GM23338 (cell line): Measurements from ENCODE around the gene COL26A1. TPM values are rescaled to one million over a fixed set of nuclear protein-coding genes. Genes with fewer than 3 reads are reported as not detected.
"Not testable (repeated sequence)": the region's sequence is repeated elsewhere in the genome, so short reads cannot be mapped to it uniquely, and the experiment has no call there.

Source experiments
- ATAC-seq: fragments of 200-7000 bp; cut with Tn5 transposase; 3 replicates; pipeline ENCODE4 v1.9.1; 2020
- DNase-seq: peaks from one replicate; pipeline ENCODE4 v3.0.0-alpha.2; 2015; ENCODE audit warnings: low spot score
- H2AFZ ChIP-seq: fragments of 200-600 bp; sonication (generic); 2 replicates; pipeline ENCODE4 v1.8.0; 2016; ENCODE audit warnings: antibody characterized with exemption, mild to moderate bottlenecking, moderate library complexity
- H3F3A ChIP-seq: fragments of 200-600 bp; sonication (generic); replicated peaks from 2 replicates; pipeline ENCODE4 v1.8.0; 2017; ENCODE audit warnings: antibody characterized with exemption, mixed run types, low read depth
- H3K27ac ChIP-seq: fragments of 200-600 bp; sonication (generic); 2 replicates; pipeline ENCODE4 v1.6.1; 2016; ENCODE audit warnings: low read depth
- H3K27me3 ChIP-seq: fragments of 200-600 bp; sonication (generic); 2 replicates; pipeline ENCODE4 v1.8.0; 2016; ENCODE audit warnings: mild to moderate bottlenecking, mixed run types, moderate library complexity; ENCODE audit not compliant: insufficient read depth
- H3K36me3 ChIP-seq: fragments of 200-600 bp; sonication (generic); 2 replicates; pipeline ENCODE4 v1.8.0; 2016; ENCODE audit warnings: mild to moderate bottlenecking; ENCODE audit not compliant: insufficient read depth
- H3K4me1 ChIP-seq: fragments of 200-600 bp; sonication (generic); 2 replicates; pipeline ENCODE4 v1.8.0; 2016; ENCODE audit warnings: mild to moderate bottlenecking, moderate library complexity; ENCODE audit not compliant: insufficient read depth
- H3K4me2 ChIP-seq: fragments of 200-600 bp; sonication (generic); 2 replicates; pipeline ENCODE4 v1.7.1; 2017; ENCODE audit warnings: mixed run types
- H3K4me3 ChIP-seq: fragments of 200-600 bp; sonication (generic); 2 replicates; pipeline ENCODE4 v1.6.1; 2016; ENCODE audit warnings: mixed run types
- H3K79me2 ChIP-seq: fragments of 200-600 bp; sonication (generic); replicated peaks from 2 replicates; pipeline ENCODE4 v1.8.0; 2017; ENCODE audit warnings: mild to moderate bottlenecking; ENCODE audit not compliant: insufficient read depth
- H3K9me2 ChIP-seq: fragments of 200-600 bp; sonication (generic); 2 replicates; pipeline ENCODE4 v1.8.0; 2017; ENCODE audit not compliant: insufficient read depth
- H4K20me1 ChIP-seq: fragments of 200-600 bp; sonication (generic); replicated peaks from 2 replicates; pipeline ENCODE4 v1.8.0; 2017; ENCODE audit warnings: mild to moderate bottlenecking; ENCODE audit not compliant: insufficient read depth
- H3K27ac Mint-ChIP-seq: 2 replicates; pipeline ENCODE4 v1.8.0; 2020; ENCODE audit warnings: inconsistent platforms, mild to moderate bottlenecking, moderate library complexity, mixed read lengths
- H3K27me3 Mint-ChIP-seq: 3 replicates; pipeline ENCODE4 v1.8.0; 2022; ENCODE audit warnings: low read depth, mild to moderate bottlenecking, moderate library complexity, mixed read lengths, inconsistent platforms; ENCODE audit not compliant: insufficient read depth, poor library complexity
- H3K36me3 Mint-ChIP-seq: 3 replicates; pipeline ENCODE4 v1.8.0; 2021; ENCODE audit warnings: low read depth, mild to moderate bottlenecking, inconsistent platforms, moderate library complexity, mixed read lengths
- H3K4me1 Mint-ChIP-seq: 3 replicates; pipeline ENCODE4 v1.8.0; 2020; ENCODE audit warnings: mild to moderate bottlenecking, inconsistent platforms, mixed read lengths
- H3K4me3 Mint-ChIP-seq: 3 replicates; pipeline ENCODE4 v1.8.0; 2021; ENCODE audit warnings: moderate library complexity, mild to moderate bottlenecking, inconsistent platforms, mixed read lengths
- H3K9me3 Mint-ChIP-seq: 3 replicates; pipeline ENCODE4 v1.8.0; 2020; ENCODE audit warnings: moderate library complexity, mild to moderate bottlenecking, inconsistent platforms, mixed read lengths
- CREB1 ChIP-seq: fragments of 250-450 bp; sonication (Bioruptor Pico); IDR thresholded peaks from 2 replicates; pipeline ENCODE4 v1.5.0; 2020; ENCODE audit warnings: low read depth, mild to moderate bottlenecking, moderate library complexity
- EZH2phosphoT487 ChIP-seq: fragments of 200-600 bp; sonication (generic); IDR thresholded peaks from one replicate; pipeline ENCODE4 v1.8.1; 2018; ENCODE audit warnings: antibody characterized with exemption; ENCODE audit not compliant: unreplicated experiment
- JUNB ChIP-seq: IDR thresholded peaks from one replicate; pipeline ENCODE4 v1.6.1; 2016; ENCODE audit warnings: antibody characterized with exemption; ENCODE audit not compliant: unreplicated experiment
- POLR2AphosphoS5 ChIP-seq: IDR thresholded peaks from 2 replicates; pipeline ENCODE4 v1.6.1; 2016; ENCODE audit warnings: antibody characterized with exemption, low read depth
- ZNF114 ChIP-seq: fragments of 250-450 bp; sonication (Bioruptor Pico); IDR thresholded peaks from 2 replicates; pipeline ENCODE4 v1.5.0; 2020; ENCODE audit warnings: mild to moderate bottlenecking, moderate library complexity
- ZNF331 ChIP-seq: fragments of 250-450 bp; sonication (Bioruptor Pico); IDR thresholded peaks from 2 replicates; pipeline ENCODE4 v1.5.0; 2020; ENCODE audit warnings: low read depth, mild to moderate bottlenecking, moderate library complexity
- polyA plus RNA-seq: library from polyadenylated mRNA; unstranded; fragments of >200 nt; fragmentation: Nextera tagmentation; extraction: Ambion mirVana; gene quantifications from 2 replicates; pipeline ENCODE4 v1.2.1, GENCODE V29; 2016
- total RNA-seq: library from RNA; depleted of rRNA; stranded (reverse); fragments of >200 nt; shearing (Covaris generic); gene quantifications from 2 replicates; pipeline ENCODE4 v1.2.3, GENCODE V29; 2014
- TF ChIP-seq, protein P1 (sequence below), 2 experiments: fragments of 200-600 bp in 1 of 2; sonication (generic) in 1 of 2; conservative IDR thresholded peaks; 2 replicates each; pipeline versions ENCODE4 v1.5.1 to v1.6.1; 2016 to 2017; ENCODE audit warnings: antibody characterized with exemption in 2 of 2, low read depth in 2 of 2, mild to moderate bottlenecking in 2 of 2, moderate library complexity in 1 of 2
- TF ChIP-seq, protein P2 (sequence below): IDR thresholded peaks from one replicate; pipeline ENCODE4 v1.6.1; 2018; ENCODE audit warnings: antibody characterized with exemption; ENCODE audit not compliant: unreplicated experiment

The COL26A1 gene
- total and polyA plus RNA-seq, 2 experiments from 2014 or later, result 17.8 to 55.0 TPM

DNA sequence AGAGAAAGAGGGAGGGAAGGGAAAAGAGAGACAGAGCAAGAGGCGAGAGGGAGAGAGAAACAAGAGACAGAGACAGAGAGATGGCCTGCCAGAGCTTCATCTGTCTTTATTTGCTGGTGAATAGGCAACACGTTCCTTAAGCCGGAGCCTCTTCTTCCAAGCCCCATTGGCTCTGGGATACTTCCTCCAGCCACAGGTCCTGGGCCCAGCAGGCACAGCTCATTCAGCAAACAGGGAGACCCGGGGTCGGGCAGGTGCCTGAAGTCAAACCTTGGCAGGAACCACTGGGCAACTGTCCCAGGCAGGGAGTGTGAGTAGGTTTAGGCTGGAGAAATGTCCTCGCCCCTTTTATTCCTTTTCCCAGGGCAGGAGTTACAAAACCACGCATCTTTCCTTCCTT, 198.2 kb downstream of the COL26A1 start (continued):
- TF ChIP-seq ZNF331 (CRISPR knock-in tag), result no peak
- TF ChIP-seq POLR2AphosphoS5, result no peak
- no peak for TF ChIP-seq ZNF114 (CRISPR knock-in tag)

DNA sequence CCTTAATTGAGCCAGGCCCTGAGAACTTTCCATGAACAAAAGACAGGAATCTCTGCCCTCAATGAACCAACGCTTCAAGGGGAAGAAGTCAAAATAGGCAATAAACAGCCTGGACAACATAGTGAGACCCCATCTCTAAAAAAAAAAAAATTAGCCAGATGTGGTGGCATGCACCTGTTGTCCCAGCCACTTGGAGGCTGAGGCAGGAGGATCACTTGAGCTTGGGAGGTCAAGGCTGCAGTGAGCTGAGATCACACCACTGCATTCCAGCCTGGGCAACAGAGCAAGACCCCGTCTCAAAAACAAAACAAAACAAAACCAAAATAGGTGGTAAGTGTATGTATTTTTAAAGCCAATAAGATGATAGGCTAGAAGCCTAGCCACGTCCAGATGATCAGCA, 198.6 kb downstream of the COL26A1 start:
- H3K36me3 Mint-ChIP-seq, H3K4me3 ChIP-seq, H3K36me3 ChIP-seq, ATAC-seq, H3F3A ChIP-seq, DNase-seq, H3K4me3 Mint-ChIP-seq, H3K4me2 ChIP-seq, H3K27ac ChIP-seq, H3K4me1 ChIP-seq, H2AFZ ChIP-seq, H3K9me2 ChIP-seq, H3K27me3 ChIP-seq, H3K79me2 ChIP-seq, H4K20me1 ChIP-seq, H3K9me3 Mint-ChIP-seq, H3K27ac Mint-ChIP-seq: not testable (repeated sequence)
- H3K4me1 Mint-ChIP-seq, result peaks cover 29% of the 10 kb centered on the region
- peaks cover 24% of the 10 kb centered on the region for H3K27me3 Mint-ChIP-seq

DNA sequence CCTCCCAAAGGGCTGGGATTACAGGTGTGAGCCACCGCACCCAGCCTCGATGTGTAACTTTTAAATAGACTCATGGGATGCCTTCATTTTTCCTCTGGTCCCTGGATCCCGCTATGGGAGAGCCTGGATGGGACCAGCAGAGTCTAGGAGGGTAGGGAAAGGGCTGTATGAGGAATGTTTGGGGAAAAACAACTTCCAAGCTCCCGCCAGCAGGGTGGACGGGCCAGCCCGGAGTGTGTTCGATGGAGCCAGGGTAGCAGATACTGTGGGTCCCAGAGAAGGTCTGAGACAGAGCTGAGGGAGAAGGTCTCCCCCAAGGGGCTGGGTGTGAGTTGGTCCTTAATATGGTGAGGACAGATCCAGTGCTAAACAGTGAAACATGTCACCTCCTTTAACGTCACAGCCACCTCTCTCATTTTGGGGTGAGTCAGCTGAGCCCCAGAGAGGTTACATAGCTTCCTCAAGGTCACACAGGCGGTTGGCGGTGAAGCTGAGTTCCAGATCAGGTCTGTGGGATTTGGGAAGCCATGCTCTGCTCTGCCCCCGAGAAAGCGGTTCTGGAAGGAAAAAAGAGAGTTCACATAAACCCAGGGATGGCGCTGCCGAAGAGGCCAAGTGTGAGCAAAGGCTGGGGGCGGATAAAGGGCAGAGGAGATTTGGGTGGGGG, 200.0 kb downstream of the COL26A1 start:
- Histone ChIP-seq H3K27ac (no peak overlapping the region), H3K36me3 (no peaks in the 10 kb centered on the region), H3K9me2 (no peaks in the 10 kb centered on the region), H3K79me2 (no peaks in the 10 kb centered on the region), H4K20me1 (no peaks in the 10 kb centered on the region; the same call in 1 of the 2 replicates), H3K27me3 (no peaks in the 10 kb centered on the region), H3K4me3 (no peak overlapping the region), H3F3A (peaks cover 6% of the 10 kb centered on the region; the same call in 1 of the 2 replicates), H3K4me1 (peaks cover 7% of the 10 kb centered on the region; the same call in 1 of the 2 replicates), H3K4me2 (no peak overlapping the region), H2AFZ (no peak overlapping the region)
- H3K4me3 Mint-ChIP-seq, result no peak overlapping the region
- DNase-seq (peak; percentile 45), ATAC-seq (peak; percentile 41)
- TF ChIP-seq, protein P1, sequence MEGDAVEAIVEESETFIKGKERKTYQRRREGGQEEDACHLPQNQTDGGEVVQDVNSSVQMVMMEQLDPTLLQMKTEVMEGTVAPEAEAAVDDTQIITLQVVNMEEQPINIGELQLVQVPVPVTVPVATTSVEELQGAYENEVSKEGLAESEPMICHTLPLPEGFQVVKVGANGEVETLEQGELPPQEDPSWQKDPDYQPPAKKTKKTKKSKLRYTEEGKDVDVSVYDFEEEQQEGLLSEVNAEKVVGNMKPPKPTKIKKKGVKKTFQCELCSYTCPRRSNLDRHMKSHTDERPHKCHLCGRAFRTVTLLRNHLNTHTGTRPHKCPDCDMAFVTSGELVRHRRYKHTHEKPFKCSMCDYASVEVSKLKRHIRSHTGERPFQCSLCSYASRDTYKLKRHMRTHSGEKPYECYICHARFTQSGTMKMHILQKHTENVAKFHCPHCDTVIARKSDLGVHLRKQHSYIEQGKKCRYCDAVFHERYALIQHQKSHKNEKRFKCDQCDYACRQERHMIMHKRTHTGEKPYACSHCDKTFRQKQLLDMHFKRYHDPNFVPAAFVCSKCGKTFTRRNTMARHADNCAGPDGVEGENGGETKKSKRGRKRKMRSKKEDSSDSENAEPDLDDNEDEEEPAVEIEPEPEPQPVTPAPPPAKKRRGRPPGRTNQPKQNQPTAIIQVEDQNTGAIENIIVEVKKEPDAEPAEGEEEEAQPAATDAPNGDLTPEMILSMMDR (conservative IDR thresholded peaks at IDR 0.05; ENCODE audit: low read depth in 2 of 2), result 0 out of 4 replicates have a peak, but pooled peaks of 1 of the 2 experiments have one; percentile 4
- TF ChIP-seq, protein P2, sequence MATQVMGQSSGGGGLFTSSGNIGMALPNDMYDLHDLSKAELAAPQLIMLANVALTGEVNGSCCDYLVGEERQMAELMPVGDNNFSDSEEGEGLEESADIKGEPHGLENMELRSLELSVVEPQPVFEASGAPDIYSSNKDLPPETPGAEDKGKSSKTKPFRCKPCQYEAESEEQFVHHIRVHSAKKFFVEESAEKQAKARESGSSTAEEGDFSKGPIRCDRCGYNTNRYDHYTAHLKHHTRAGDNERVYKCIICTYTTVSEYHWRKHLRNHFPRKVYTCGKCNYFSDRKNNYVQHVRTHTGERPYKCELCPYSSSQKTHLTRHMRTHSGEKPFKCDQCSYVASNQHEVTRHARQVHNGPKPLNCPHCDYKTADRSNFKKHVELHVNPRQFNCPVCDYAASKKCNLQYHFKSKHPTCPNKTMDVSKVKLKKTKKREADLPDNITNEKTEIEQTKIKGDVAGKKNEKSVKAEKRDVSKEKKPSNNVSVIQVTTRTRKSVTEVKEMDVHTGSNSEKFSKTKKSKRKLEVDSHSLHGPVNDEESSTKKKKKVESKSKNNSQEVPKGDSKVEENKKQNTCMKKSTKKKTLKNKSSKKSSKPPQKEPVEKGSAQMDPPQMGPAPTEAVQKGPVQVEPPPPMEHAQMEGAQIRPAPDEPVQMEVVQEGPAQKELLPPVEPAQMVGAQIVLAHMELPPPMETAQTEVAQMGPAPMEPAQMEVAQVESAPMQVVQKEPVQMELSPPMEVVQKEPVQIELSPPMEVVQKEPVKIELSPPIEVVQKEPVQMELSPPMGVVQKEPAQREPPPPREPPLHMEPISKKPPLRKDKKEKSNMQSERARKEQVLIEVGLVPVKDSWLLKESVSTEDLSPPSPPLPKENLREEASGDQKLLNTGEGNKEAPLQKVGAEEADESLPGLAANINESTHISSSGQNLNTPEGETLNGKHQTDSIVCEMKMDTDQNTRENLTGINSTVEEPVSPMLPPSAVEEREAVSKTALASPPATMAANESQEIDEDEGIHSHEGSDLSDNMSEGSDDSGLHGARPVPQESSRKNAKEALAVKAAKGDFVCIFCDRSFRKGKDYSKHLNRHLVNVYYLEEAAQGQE, result no peak
- TF ChIP-seq JUNB, result no peak
- TF ChIP-seq CREB1 (CRISPR knock-in tag), result no peak
- TF ChIP-seq EZH2phosphoT487, result no peak
- no peak for TF ChIP-seq ZNF114 (CRISPR knock-in tag)
- H3K4me1 Mint-ChIP-seq, result peaks cover 29% of the 10 kb centered on the region
- peaks cover 23% of the 10 kb centered on the region for H3K27me3 Mint-ChIP-seq
- no peak overlapping the region for H3K27ac Mint-ChIP-seq
- H3K9me3 Mint-ChIP-seq, result peaks cover 7% of the 10 kb centered on the region; the same call in 2 of the 3 replicates
- H3K36me3 Mint-ChIP-seq, result no peaks in the 10 kb centered on the region; the same call in 2 of the 3 replicates
